ENCODE data around the gene ETS1.

The ETS1 gene

DNA sequence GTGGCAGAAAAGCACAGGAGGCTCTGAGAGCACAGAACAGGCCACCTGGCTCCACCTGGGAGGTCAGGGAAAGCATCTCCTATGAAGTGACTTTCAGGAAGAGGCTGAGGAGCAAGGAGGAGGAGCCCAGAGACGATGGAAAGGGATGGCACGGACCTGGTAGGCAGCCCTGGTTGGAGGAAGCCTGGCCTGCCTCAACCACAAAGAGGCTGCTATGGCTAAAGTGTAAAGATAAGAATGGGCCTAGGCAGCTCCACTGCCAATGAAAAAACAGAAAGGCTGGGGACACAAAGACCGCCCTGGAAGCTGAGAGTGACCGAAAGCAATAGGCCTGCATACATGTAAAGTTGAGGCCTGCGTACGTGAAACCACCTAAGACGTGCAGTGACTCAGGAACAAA is 31.2 kb upstream of the ETS1 start:
- DNase-seq = no peak

DNA sequence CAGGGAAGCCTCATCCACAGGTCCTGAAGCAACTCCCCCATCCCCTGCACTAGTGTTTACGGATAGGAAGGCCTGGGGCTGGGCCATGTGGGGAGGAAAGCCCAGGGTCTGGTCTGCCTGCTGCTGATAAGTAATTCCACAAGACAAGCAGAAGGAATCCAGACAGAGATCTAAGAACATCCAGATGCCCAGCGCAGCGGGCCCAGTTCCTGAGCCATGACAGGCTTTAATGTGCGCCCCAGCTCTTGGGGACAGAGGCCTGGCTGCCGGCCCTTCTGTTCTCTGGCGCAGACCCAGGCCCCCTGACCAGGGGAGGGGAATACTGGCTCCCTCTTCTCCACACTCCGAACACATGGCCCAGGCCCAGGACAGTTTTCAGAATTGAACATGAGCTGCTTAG is 28.8 kb upstream of the ETS1 start:
- no peak for DNase-seq

- DNase-seq = no peak
These were observed 28.3 kb upstream of the ETS1 start for GRCh38 chr11:128615612-128616011.

DNA sequence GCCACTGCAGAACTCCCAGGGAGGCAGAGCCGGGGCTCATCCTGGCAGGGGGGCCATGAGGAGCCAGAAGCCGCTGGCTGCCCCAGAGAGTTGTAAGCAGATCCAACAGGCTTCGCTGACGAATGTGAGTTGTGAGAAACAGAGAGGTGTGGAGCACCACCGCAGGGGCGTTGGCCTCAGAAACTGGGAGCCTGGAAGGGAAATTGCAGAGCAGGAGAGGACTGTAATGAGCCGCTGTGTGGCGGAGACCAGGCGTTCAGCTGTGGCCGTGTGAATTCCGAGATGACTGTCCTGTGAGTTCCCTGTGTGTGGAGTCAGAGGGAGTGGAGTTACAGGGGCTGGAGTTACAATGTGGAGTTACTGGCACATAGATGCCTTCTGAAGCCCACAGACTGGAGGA is 27.7 kb upstream of the ETS1 start:
- DNase-seq = no peak

DNA sequence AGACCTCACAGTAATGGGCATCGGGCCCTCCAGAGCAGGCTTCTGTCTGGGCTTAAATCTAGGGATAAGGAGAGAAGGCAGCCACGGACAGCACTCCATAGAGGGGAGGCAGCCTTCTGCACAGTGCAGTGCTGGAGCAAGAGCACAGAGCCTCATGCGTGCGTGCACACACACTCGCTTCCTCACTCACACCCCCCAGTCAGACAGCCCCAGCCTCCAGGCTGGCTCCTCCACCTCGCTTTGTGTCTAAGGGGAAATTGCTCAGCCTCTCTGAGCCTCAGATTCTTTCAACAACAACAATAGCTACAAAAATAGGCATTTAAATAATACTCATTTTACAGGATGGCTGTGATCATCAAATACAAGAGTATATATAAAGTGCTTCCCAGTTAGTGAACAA is 26.7 kb upstream of the ETS1 start:
- DNase-seq = no peak

- no peak for DNase-seq
These were observed 26.1 kb upstream of the ETS1 start for GRCh38 chr11:128613300-128613995.

- DNase-seq = no peak
These were observed 23.6 kb upstream of the ETS1 start for GRCh38 chr11:128610721-128611617.

DNA sequence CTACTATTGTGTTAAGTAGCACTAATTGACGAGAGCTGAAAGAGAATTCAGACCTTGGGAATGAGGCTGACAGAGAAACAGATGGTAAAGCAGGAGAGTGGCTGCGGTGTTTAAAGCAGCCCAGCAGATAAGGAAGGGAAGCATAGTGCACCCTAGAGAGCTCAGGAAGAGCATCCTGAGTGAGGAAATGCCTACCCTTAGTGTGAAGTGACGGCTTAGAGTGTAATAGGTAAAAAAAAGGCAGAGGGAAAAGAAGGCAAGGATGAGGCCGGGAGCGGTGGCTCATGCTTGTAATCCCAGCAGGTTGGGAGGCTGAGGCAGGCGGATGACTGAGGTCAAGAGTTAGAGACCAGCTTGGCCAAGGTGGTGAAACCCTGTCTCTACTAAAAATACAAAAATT is 22.4 kb upstream of the ETS1 start:
- no peak for DNase-seq

- DNase-seq = no peak
These were observed 21.5 kb upstream of the ETS1 start for GRCh38 chr11:128608746-128609407.

DNA sequence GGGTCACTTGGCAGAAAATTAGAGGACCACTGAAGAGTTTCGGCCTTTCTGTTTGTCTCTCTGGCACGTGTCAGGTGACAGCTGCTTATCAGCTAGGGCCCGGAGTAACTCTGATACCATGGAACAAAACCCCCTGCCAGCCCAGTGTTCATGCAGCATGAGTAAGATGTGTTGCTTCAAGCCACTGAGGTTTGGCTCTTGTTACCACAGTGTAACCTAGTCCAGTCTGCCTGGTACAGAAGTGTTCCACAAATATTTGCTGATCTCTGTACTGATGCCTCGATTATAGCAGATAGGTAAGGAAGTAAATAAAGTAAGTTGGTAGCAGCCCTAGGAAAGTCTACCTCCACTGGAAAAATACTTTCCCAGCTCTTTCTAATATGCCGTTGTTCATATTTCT is 20.5 kb upstream of the ETS1 start:
- no peak for DNase-seq

DNA sequence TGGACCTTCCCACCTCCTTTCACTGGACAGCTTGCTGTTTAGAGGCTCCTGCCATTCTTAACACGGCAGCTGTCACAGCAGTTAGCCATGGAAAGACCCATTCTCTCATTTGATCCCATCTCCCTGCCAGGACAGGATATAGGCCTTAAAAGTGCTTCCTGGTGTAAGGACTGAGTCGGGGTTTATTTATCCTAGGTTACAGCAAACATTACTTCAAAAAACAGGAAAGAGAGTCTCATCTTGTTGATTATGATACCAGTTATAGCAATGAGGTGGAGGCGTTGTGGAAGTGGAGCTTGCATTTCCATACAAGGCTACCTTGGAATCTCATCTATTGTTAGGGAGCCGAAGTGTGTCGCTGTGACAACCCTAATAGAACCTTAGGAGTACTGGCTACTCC is 17.4 kb upstream of the ETS1 start:
- DNase-seq = no peak

- DNase-seq = no peak
These were observed 16.5 kb upstream of the ETS1 start for GRCh38 chr11:128603752-128604414.

- DNase-seq = no peak
These were observed 15.8 kb upstream of the ETS1 start for GRCh38 chr11:128603003-128603696.

- DNase-seq = no peak
These were observed 12.4 kb upstream of the ETS1 start for GRCh38 chr11:128599729-128600128.

DNA sequence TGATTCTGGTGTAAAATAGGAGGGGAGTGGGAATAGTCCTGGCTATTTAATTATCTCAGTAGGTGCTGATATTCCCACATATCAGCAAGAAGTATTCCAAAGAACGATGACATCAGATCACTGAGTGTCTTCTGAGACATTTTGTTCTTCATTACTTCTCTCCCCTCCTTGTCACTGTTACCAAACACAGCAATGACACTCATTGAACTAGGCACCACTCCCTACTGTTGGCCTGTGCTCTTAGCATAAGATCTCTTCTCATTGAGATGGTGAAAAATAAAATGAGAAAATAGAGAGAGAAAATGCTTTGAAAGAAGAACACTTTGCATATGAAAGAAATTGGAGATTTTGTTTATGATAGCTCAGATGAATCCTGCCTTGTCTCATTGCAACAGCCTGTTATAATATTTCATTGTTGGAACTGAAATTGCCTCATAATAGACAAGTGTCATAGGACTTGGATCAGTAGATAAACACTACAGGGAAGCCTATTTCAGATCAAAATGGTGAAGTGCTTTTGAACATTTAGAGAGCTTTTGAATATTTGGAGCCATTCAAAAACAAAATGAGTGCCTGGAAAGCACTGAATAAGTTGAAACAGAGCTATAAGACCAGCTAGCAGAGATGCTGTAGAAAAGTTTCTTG is 11.3 kb upstream of the ETS1 start:
- DNase-seq = no peak

GRCh38 chr11:128598096-128598495 is 10.7 kb upstream of the ETS1 start:
- DNase-seq = no peak

DNA sequence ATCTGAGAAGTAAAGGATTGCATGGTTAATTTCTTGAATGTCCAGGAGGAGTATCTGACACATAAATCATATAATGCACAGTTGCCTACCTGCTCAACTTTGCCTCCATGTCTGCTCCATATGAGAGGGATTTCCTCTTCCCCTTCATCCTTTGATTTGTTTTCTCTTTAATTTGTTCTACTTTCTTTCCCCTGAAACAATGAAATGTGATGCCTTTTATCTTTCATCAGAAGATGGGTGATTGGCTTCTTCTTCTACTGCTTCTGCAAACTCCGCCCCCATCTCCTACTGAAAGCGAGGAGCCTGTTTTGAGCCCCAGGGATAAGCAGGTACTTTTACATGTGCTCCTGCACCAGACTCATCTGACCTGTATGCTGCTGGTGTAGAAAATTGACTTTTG is 9.9 kb upstream of the ETS1 start:
- no peak for DNase-seq

DNA sequence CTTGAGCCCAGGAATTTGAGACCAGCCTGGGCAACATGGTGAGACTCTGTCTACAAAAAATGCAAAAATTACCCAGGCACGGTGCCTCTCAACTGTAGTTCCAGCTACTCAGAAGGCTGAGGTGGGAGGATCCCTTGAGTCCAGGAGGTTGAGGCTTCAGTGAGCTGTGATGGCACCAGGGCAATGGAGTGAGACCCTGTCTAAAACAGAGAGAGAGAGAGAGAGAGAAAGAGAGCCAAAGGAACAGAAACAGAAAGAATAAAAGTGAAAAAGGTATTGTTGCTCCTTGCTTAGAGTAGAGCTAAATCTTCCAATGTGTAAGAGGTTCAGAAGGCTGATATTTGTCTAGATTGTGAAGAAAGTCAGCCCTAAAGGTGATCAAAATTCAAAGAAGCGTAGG is 8.9 kb upstream of the ETS1 start:
- no peak for DNase-seq

DNA sequence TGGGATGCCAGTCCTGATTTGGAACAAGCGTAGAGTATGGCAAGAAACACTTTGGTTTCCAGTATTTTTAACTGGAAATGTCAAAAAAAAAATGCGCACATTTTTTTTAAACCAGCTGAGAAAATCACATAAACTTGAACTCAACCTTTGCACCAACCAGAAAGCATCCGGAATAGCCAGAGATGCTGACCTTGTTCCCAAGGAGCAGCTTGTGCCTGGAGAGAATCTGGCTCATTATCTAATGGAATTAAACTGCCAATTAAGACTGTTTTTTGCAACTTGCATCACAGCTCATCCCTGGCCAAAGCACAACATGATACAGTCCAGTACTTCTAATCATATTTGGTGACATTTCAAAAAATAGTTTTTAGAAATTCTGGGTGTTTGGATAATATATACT is 8.4 kb upstream of the ETS1 start:
- no peak for DNase-seq

GRCh38 chr11:128595221-128595620 is 7.9 kb upstream of the ETS1 start:
- DNase-seq = no peak

GRCh38 chr11:128594226-128594625 is 6.9 kb upstream of the ETS1 start:
- no peak for DNase-seq

DNA sequence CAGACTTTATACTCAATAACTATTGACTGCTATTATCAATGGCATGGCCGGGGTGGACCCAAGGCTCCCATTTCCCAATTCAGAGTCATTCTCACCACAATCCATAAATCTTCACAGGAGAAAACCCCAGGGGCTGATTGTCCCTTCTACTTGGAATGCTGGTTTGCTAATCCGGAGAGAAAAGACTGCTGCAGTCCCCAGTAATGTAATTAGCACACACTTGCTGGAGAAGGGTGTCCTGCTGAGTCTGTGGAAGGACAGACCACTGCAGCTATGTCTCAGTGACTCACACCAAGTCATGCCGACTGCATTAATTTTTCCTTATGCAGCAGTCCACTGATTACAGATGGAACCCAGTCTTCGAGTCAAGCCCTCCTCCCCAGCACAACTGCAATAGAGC is 5.9 kb upstream of the ETS1 start:
- no peak for DNase-seq

All from NCI-H1694 treated with DMSO at 0.1 percent for 48 hours (cell line).